Osteoblast (primary cell): ENCODE results near the gene KAZN. TPM values are rescaled to one million over a fixed set of nuclear protein-coding genes. Genes with fewer than 3 reads are reported as not detected.
"Not testable (repeated sequence)": the region's sequence is repeated elsewhere in the genome, so short reads cannot be mapped to it uniquely, and the experiment has no call there.

Experiments used
- DNase-seq: peaks from one replicate; pipeline ENCODE4 v3.0.0; 2011; ENCODE audit warnings: low spot score, mixed read lengths; ENCODE audit not compliant: insufficient read length; ENCODE audit errors: missing footprints
- H2AFZ ChIP-seq: 2 replicates; pipeline ENCODE4 v1.6.0; 2011; ENCODE audit warnings: mild to moderate bottlenecking, low read length
- H3K27ac ChIP-seq: 2 replicates; pipeline ENCODE4 v1.5.1; 2011; ENCODE audit warnings: mild to moderate bottlenecking, low read depth, low read length, moderate library complexity
- H3K27me3 ChIP-seq: 2 replicates; pipeline ENCODE4 v1.6.0; 2012; ENCODE audit warnings: mild to moderate bottlenecking, control low read depth, inconsistent platforms, low read length, moderate library complexity; ENCODE audit not compliant: insufficient read depth
- H3K36me3 ChIP-seq: 2 replicates; pipeline ENCODE4 v1.5.1; 2011; ENCODE audit warnings: mild to moderate bottlenecking, low read length, control low read depth, moderate library complexity; ENCODE audit not compliant: insufficient read depth
- H3K4me1 ChIP-seq: 2 replicates; pipeline ENCODE4 v1.5.1; 2011; ENCODE audit warnings: mild to moderate bottlenecking, low read length, control low read depth, moderate library complexity; ENCODE audit not compliant: insufficient read depth
- H3K4me2 ChIP-seq: 2 replicates; pipeline ENCODE4 v1.6.0; 2011; ENCODE audit warnings: mild to moderate bottlenecking, low read length; ENCODE audit not compliant: insufficient read depth
- H3K4me3 ChIP-seq: fragments of 200-600 bp; sonication (generic); 3 replicates; pipeline ENCODE4 v1.5.1; 2012; ENCODE audit warnings: mild to moderate bottlenecking, low read length, inconsistent platforms; ENCODE audit not compliant: insufficient read depth
- H3K79me2 ChIP-seq: 2 replicates; pipeline ENCODE4 v1.6.0; 2012; ENCODE audit warnings: mild to moderate bottlenecking, low read length, control low read depth, inconsistent platforms; ENCODE audit not compliant: insufficient read depth
- H3K9me3 ChIP-seq: 2 replicates; pipeline ENCODE4 v1.5.1; 2011; ENCODE audit warnings: low read depth, low read length, control low read depth
- H4K20me1 ChIP-seq: 2 replicates; pipeline ENCODE4 v1.6.0; 2012; ENCODE audit warnings: mild to moderate bottlenecking, low read length, control low read depth; ENCODE audit not compliant: insufficient read depth
- CTCF ChIP-seq: IDR thresholded peaks from 2 replicates; pipeline ENCODE4 v1.5.1; 2011; ENCODE audit warnings: mild to moderate bottlenecking, low read depth, low read length, moderate library complexity; ENCODE audit errors: extremely low read depth
- total RNA-seq: library from RNA; depleted of rRNA; stranded (reverse); fragments of >200 nt; gene quantifications from 2 replicates; pipeline ENCODE4 v1.2.3, GENCODE V29; 2012

KAZN gene
- total RNA-seq, 1 donor, result 9.0 TPM

GRCh38 chr1:15039901-15040300 lies 441.4 kb downstream of the KAZN start:
- DNase-seq, result peak; percentile 37
- peaks cover 7% of the 10 kb centered on the region for H3K36me3 ChIP-seq
- H3K27me3 ChIP-seq, result no peaks in the 10 kb centered on the region
- no peaks in the 10 kb centered on the region for H3K4me1 ChIP-seq
- no peak for TF ChIP-seq CTCF
- no peak overlapping the region for H3K27ac ChIP-seq
- H3K4me3 ChIP-seq, result no peak overlapping the region
- no peaks in the 10 kb centered on the region for H3K9me3 ChIP-seq
- H3K4me2 ChIP-seq, result no peak overlapping the region
- H4K20me1 ChIP-seq, result peaks cover 11% of the 10 kb centered on the region
- H2AFZ ChIP-seq, result no peak overlapping the region
- H3K79me2 ChIP-seq, result no peaks in the 10 kb centered on the region

GRCh38 chr1:15040685-15041084 lies 442.2 kb downstream of the KAZN start:
- H3K27me3 ChIP-seq, H3K79me2 ChIP-seq, H3K4me3 ChIP-seq, H3K9me3 ChIP-seq, H3K4me2 ChIP-seq, H3K27ac ChIP-seq, H2AFZ ChIP-seq, DNase-seq, H3K4me1 ChIP-seq, H3K36me3 ChIP-seq: not testable (repeated sequence)
- H4K20me1 ChIP-seq, result peaks cover 11% of the 10 kb centered on the region

GRCh38 chr1:15042866-15043265 lies 444.4 kb downstream of the KAZN start:
- Histone ChIP-seq H3K36me3 (peaks cover 7% of the 10 kb centered on the region), H3K4me2 (no peak overlapping the region), H3K9me3 (no peaks in the 10 kb centered on the region), H3K4me3 (no peak overlapping the region), H4K20me1 (peaks cover 14% of the 10 kb centered on the region), H2AFZ (no peak overlapping the region), H3K27me3 (no peaks in the 10 kb centered on the region), H3K79me2 (no peaks in the 10 kb centered on the region), H3K27ac (no peak overlapping the region), H3K4me1 (no peaks in the 10 kb centered on the region)
- no peak for DNase-seq
- no peak for TF ChIP-seq CTCF

GRCh38 chr1:15043934-15044333 lies 445.4 kb downstream of the KAZN start:
- Histone ChIP-seq H3K27ac (no peak overlapping the region), H3K4me2 (no peak overlapping the region), H3K36me3 (peaks cover 2% of the 10 kb centered on the region), H3K79me2 (no peaks in the 10 kb centered on the region), H3K4me3 (no peak overlapping the region), H3K9me3 (no peaks in the 10 kb centered on the region), H4K20me1 (peaks cover 11% of the 10 kb centered on the region), H2AFZ (no peak overlapping the region), H3K27me3 (no peaks in the 10 kb centered on the region), H3K4me1 (no peaks in the 10 kb centered on the region)
- peak; percentile 17 for DNase-seq
- no peak for TF ChIP-seq CTCF
